Esophagus muscularis mucosa (tissue), 3 donors: ENCODE results near the gene MCM3.

Experiments used
- CTCF ChIP-seq, 3 experiments: fragments of 200-600 bp in 2 of 3; fragments of 450-650 bp in 1 of 3; sonication (generic) in 2 of 3; IDR thresholded peaks; one replicate each; pipeline ENCODE4 v1.5.1; 2017 to 2019; ENCODE audit warnings: antibody characterized with exemption in 3 of 3, mild to moderate bottlenecking in 2 of 3, moderate library complexity in 1 of 3
- POLR2AphosphoS5 ChIP-seq, 2 donors: sonication (generic); formaldehyde crosslinking; IDR thresholded peaks; one replicate each; pipeline ENCODE4 v1.6.1; 2017; ENCODE audit warnings: antibody characterized with exemption in 2 of 2

- TF ChIP-seq POLR2AphosphoS5 (IDR thresholded peaks at IDR 0.05): no peak
- TF ChIP-seq CTCF (IDR thresholded peaks at IDR 0.05): no peak
Measured at GRCh38 chr6:52328303-52328662, 43.7 kb upstream of the MCM3 start.
